ENCODE results near the gene TAP2. TPM values are rescaled to one million over a fixed set of nuclear protein-coding genes. Genes with fewer than 3 reads are reported as not detected.
A peak's percentile ranks its signal among the peaks of the same experiment; 100 is the strongest.

The TAP2 gene
- total RNA-seq, 1 experiment from 2014 or later: 93.0 TPM

GRCh38 chr6:32836873-32837272, 1.7 kb downstream of the TAP2 start:
- H3K4me3 ChIP-seq (ENCODE audit: low read length): peak overlapping the region; percentile 90
- H3K27ac ChIP-seq (ENCODE audit: low read length): peak overlapping the region; percentile 85
- peak overlapping the region; percentile 98 for H3K4me2 ChIP-seq (ENCODE audit: low read depth, low read length, poor library complexity, severe bottlenecking)
- H3K36me3 ChIP-seq (ENCODE audit: insufficient read depth, low read length): peaks cover 54% of the 10 kb centered on the region
- DNase-seq: no peak
- H3K9ac ChIP-seq (ENCODE audit: low read length): peak overlapping the region; percentile 98
- peaks cover 62% of the 10 kb centered on the region for H3K4me1 ChIP-seq (ENCODE audit: low read length)
- no peaks in the 10 kb centered on the region for H3K27me3 ChIP-seq (ENCODE audit: low read length)
- H3K9me3 ChIP-seq (ENCODE audit: low read length): no peaks in the 10 kb centered on the region
- no peaks in the 10 kb centered on the region for H3K9me2 ChIP-seq (replicated peaks; ENCODE audit: insufficient read depth, low read length)
- peaks cover 52% of the 10 kb centered on the region for H3K79me2 ChIP-seq (ENCODE audit: low read length)
- no peaks in the 10 kb centered on the region for H4K20me1 ChIP-seq (ENCODE audit: insufficient read depth, low read depth, low read length)
- no peak overlapping the region for H2AFZ ChIP-seq (ENCODE audit: low read length)

- DNase-seq: no peak
- H3K79me2 ChIP-seq (ENCODE audit: low read length): peaks cover 54% of the 10 kb centered on the region
- H3K9me3 ChIP-seq (ENCODE audit: low read length): no peaks in the 10 kb centered on the region
- no peaks in the 10 kb centered on the region for H3K9me2 ChIP-seq (replicated peaks; ENCODE audit: insufficient read depth, low read length)
- H3K9ac ChIP-seq (ENCODE audit: low read length): no peak overlapping the region; the same call in 1 of the 2 replicates
- H3K27ac ChIP-seq (ENCODE audit: low read length): no peak overlapping the region
- H4K20me1 ChIP-seq (ENCODE audit: insufficient read depth, low read depth, low read length): no peaks in the 10 kb centered on the region
- peaks cover 59% of the 10 kb centered on the region for H3K36me3 ChIP-seq (ENCODE audit: insufficient read depth, low read length)
- H3K4me1 ChIP-seq (ENCODE audit: low read length): peaks cover 46% of the 10 kb centered on the region
- H3K27me3 ChIP-seq (ENCODE audit: low read length): no peaks in the 10 kb centered on the region
- no peak overlapping the region for H2AFZ ChIP-seq (ENCODE audit: low read length)
- no peak overlapping the region for H3K4me3 ChIP-seq (ENCODE audit: low read length)
- peak overlapping the region; percentile 98 for H3K4me2 ChIP-seq (ENCODE audit: low read depth, low read length, poor library complexity, severe bottlenecking)
Observed at GRCh38 chr6:32835167-32835893, 3.2 kb downstream of the TAP2 start.

GRCh38 chr6:32833664-32834063, 4.9 kb downstream of the TAP2 start:
- H3K79me2 ChIP-seq (ENCODE audit: low read length): peaks cover 54% of the 10 kb centered on the region
- H3K36me3 ChIP-seq (ENCODE audit: insufficient read depth, low read length): peaks cover 68% of the 10 kb centered on the region
- H3K9me2 ChIP-seq (replicated peaks; ENCODE audit: insufficient read depth, low read length): no peaks in the 10 kb centered on the region
- H3K4me2 ChIP-seq (ENCODE audit: low read depth, low read length, poor library complexity, severe bottlenecking): no peak overlapping the region
- H3K4me1 ChIP-seq (ENCODE audit: low read length): peaks cover 45% of the 10 kb centered on the region
- no peak overlapping the region for H3K27ac ChIP-seq (ENCODE audit: low read length)
- DNase-seq: no peak
- H3K9ac ChIP-seq (ENCODE audit: low read length): no peak overlapping the region
- no peak overlapping the region for H2AFZ ChIP-seq (ENCODE audit: low read length)
- no peaks in the 10 kb centered on the region for H3K27me3 ChIP-seq (ENCODE audit: low read length)
- H3K4me3 ChIP-seq (ENCODE audit: low read length): no peak overlapping the region
- no peaks in the 10 kb centered on the region for H3K9me3 ChIP-seq (ENCODE audit: low read length)
- H4K20me1 ChIP-seq (ENCODE audit: insufficient read depth, low read depth, low read length): no peaks in the 10 kb centered on the region

GRCh38 chr6:32832535-32832934, 6.0 kb downstream of the TAP2 start:
- no peaks in the 10 kb centered on the region for H3K27me3 ChIP-seq (ENCODE audit: low read length)
- H3K36me3 ChIP-seq (ENCODE audit: insufficient read depth, low read length): peaks cover 68% of the 10 kb centered on the region
- DNase-seq: no peak
- H3K79me2 ChIP-seq (ENCODE audit: low read length): peaks cover 45% of the 10 kb centered on the region
- no peak overlapping the region for H3K4me3 ChIP-seq (ENCODE audit: low read length)
- no peaks in the 10 kb centered on the region for H3K9me2 ChIP-seq (replicated peaks; ENCODE audit: insufficient read depth, low read length)
- H3K4me2 ChIP-seq (ENCODE audit: low read depth, low read length, poor library complexity, severe bottlenecking): no peak overlapping the region
- no peak overlapping the region for H3K27ac ChIP-seq (ENCODE audit: low read length)
- no peak overlapping the region for H3K9ac ChIP-seq (ENCODE audit: low read length)
- H3K4me1 ChIP-seq (ENCODE audit: low read length): peaks cover 42% of the 10 kb centered on the region
- no peaks in the 10 kb centered on the region for H3K9me3 ChIP-seq (ENCODE audit: low read length)
- no peak overlapping the region for H2AFZ ChIP-seq (ENCODE audit: low read length)
- H4K20me1 ChIP-seq (ENCODE audit: insufficient read depth, low read depth, low read length): no peaks in the 10 kb centered on the region

GRCh38 chr6:32830936-32831335, 7.6 kb downstream of the TAP2 start:
- Histone ChIP-seq H3K9ac (ENCODE audit: low read length) (no peak overlapping the region), H2AFZ (ENCODE audit: low read length) (no peak overlapping the region), H3K27ac (ENCODE audit: low read length) (no peak overlapping the region), H3K4me3 (ENCODE audit: low read length) (no peak overlapping the region), H3K4me1 (ENCODE audit: low read length) (peaks cover 26% of the 10 kb centered on the region), H3K9me3 (ENCODE audit: low read length) (no peaks in the 10 kb centered on the region), H3K9me2 (replicated peaks; ENCODE audit: insufficient read depth, low read length) (no peaks in the 10 kb centered on the region), H3K27me3 (ENCODE audit: low read length) (no peaks in the 10 kb centered on the region), H3K36me3 (ENCODE audit: insufficient read depth, low read length) (peaks cover 58% of the 10 kb centered on the region), H4K20me1 (ENCODE audit: insufficient read depth, low read depth, low read length) (no peaks in the 10 kb centered on the region), H3K4me2 (ENCODE audit: low read depth, low read length, poor library complexity, severe bottlenecking) (no peak overlapping the region), H3K79me2 (ENCODE audit: low read length) (peaks cover 29% of the 10 kb centered on the region)
- no peak for DNase-seq

GRCh38 chr6:32830017-32830416, 8.5 kb downstream of the TAP2 start:
- peaks cover 19% of the 10 kb centered on the region for H3K79me2 ChIP-seq (ENCODE audit: low read length)
- H3K9ac ChIP-seq (ENCODE audit: low read length): no peak overlapping the region
- H3K36me3 ChIP-seq (ENCODE audit: insufficient read depth, low read length): peaks cover 48% of the 10 kb centered on the region

GRCh38 chr6:32829495-32829894, 9.0 kb downstream of the TAP2 start:
- Histone ChIP-seq H3K9ac (ENCODE audit: low read length) (no peak overlapping the region), H3K4me3 (ENCODE audit: low read length) (no peak overlapping the region)
- DNase-seq: no peak

More at GRCh38 chr6:32830017-32830416, 8.5 kb downstream of the TAP2 start:
- peaks cover 17% of the 10 kb centered on the region for H3K4me1 ChIP-seq (ENCODE audit: low read length)
- no peaks in the 10 kb centered on the region for H3K9me3 ChIP-seq (ENCODE audit: low read length)
- no peak overlapping the region for H3K4me3 ChIP-seq (ENCODE audit: low read length)
- no peaks in the 10 kb centered on the region for H3K9me2 ChIP-seq (replicated peaks; ENCODE audit: insufficient read depth, low read length)
- H4K20me1 ChIP-seq (ENCODE audit: insufficient read depth, low read depth, low read length): no peaks in the 10 kb centered on the region
- H2AFZ ChIP-seq (ENCODE audit: low read length): no peak overlapping the region
- no peak overlapping the region for H3K27ac ChIP-seq (ENCODE audit: low read length)
- no peak for DNase-seq
- H3K4me2 ChIP-seq (ENCODE audit: low read depth, low read length, poor library complexity, severe bottlenecking): no peak overlapping the region
- no peaks in the 10 kb centered on the region for H3K27me3 ChIP-seq (ENCODE audit: low read length)

GRCh38 chr6:32827025-32827424, 11.5 kb downstream of the TAP2 start:
- H3K9me2 ChIP-seq (replicated peaks; ENCODE audit: insufficient read depth, low read length): no peaks in the 10 kb centered on the region
- peak overlapping the region; percentile 16; the same call in 1 of the 2 replicates for H3K27ac ChIP-seq (ENCODE audit: low read length)
- no peak overlapping the region for H2AFZ ChIP-seq (ENCODE audit: low read length)
- H3K36me3 ChIP-seq (ENCODE audit: insufficient read depth, low read length): peaks cover 22% of the 10 kb centered on the region; the same call in 1 of the 2 replicates
- no peaks in the 10 kb centered on the region for H4K20me1 ChIP-seq (ENCODE audit: insufficient read depth, low read depth, low read length)
- no peak overlapping the region for H3K4me2 ChIP-seq (ENCODE audit: low read depth, low read length, poor library complexity, severe bottlenecking)
- 0 out of 2 replicates have a peak, but pooled peaks cover 3% of the 10 kb centered on the region for H3K79me2 ChIP-seq (ENCODE audit: low read length)
- H3K4me3 ChIP-seq (ENCODE audit: low read length): no peak overlapping the region
- DNase-seq: no peak
- no peaks in the 10 kb centered on the region for H3K27me3 ChIP-seq (ENCODE audit: low read length)
- H3K9me3 ChIP-seq (ENCODE audit: low read length): no peaks in the 10 kb centered on the region
- no peak overlapping the region for H3K9ac ChIP-seq (ENCODE audit: low read length)
- peaks cover 12% of the 10 kb centered on the region for H3K4me1 ChIP-seq (ENCODE audit: low read length)

More at GRCh38 chr6:32829495-32829894, 9.0 kb downstream of the TAP2 start:
- H3K9me2 ChIP-seq (replicated peaks; ENCODE audit: insufficient read depth, low read length): no peaks in the 10 kb centered on the region
- H3K79me2 ChIP-seq (ENCODE audit: low read length): peaks cover 14% of the 10 kb centered on the region
- no peaks in the 10 kb centered on the region for H3K27me3 ChIP-seq (ENCODE audit: low read length)
- H4K20me1 ChIP-seq (ENCODE audit: insufficient read depth, low read depth, low read length): no peaks in the 10 kb centered on the region
- H2AFZ ChIP-seq (ENCODE audit: low read length): no peak overlapping the region
- H3K4me1 ChIP-seq (ENCODE audit: low read length): peaks cover 12% of the 10 kb centered on the region
- no peak overlapping the region for H3K27ac ChIP-seq (ENCODE audit: low read length)
- no peaks in the 10 kb centered on the region for H3K9me3 ChIP-seq (ENCODE audit: low read length)
- peaks cover 43% of the 10 kb centered on the region; the same call in 1 of the 2 replicates for H3K36me3 ChIP-seq (ENCODE audit: insufficient read depth, low read length)
- H3K4me2 ChIP-seq (ENCODE audit: low read depth, low read length, poor library complexity, severe bottlenecking): no peak overlapping the region
